ENCODE measurements around the gene WWOX. TPM values are rescaled to one million over a fixed set of nuclear protein-coding genes. Genes with fewer than 3 reads are reported as not detected.

WWOX gene
- total and polyA plus RNA-seq, 2 of the 13 experiments (the other 11 are each of a cell fraction or from before 2014, with no cell fraction given), result 9.1 to 37.4 TPM

DNA sequence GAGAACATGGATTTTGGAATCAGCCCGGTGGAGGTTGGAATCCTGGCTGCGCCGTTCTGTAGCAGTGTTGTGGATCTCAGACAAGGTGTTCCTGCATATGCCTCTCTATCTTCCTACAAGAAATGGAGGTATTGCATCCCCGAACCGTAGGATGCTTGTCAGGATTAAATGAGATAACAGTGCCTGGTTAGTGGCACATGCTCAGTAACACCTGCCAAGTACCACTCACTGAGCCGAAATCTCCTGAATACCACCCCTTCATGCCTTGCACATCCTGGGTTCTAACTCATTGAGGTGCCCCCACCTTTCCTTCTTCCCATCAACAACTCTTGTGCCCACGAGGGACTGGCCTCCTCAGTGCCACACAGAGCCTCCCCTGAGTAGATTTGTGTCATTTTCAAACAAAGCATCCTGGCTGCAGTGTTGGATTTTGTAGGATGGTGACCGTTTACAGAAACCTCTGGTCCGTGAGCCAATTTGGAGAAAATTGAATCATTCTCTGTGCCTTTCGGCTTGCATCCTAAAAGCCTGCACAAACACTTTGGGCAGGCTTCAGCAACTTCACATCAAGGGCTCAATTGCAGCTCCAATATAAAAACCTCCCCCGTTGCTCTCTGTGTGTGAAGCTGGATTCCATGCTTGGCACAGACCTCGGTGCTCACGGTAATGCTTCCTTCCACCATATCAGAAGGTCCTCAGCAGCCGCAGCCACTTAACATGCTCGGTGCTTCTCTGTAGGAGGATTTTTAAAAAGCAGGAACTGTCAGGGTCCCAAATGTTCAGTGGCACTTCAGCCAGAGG is 84.2 kb downstream of the WWOX start:
- no TSS peak for BruUV-seq (replicated peaks)
- Histone ChIP-seq H3K79me2 (ENCODE audit: insufficient read depth, low read length) (no peaks in the 10 kb centered on the region), H3K27ac (ENCODE audit: extremely low read length, insufficient read depth, low read length) (no peak overlapping the region), H4K20me1 (ENCODE audit: insufficient read depth, low read length) (no peaks in the 10 kb centered on the region), H3K9me3 (ENCODE audit: low read length) (no peaks in the 10 kb centered on the region), H3K36me3 (replicated peaks in 1 of 2; ENCODE audit: control insufficient read depth in 1 of 2, insufficient read depth in 2 of 2, low read length in 2 of 2) (no peaks in the 10 kb centered on the region), H3K9ac (ENCODE audit: insufficient read depth, low read depth, low read length) (no peak overlapping the region), H2AFZ (ENCODE audit: low read length) (no peak overlapping the region), H3K4me1 (ENCODE audit: insufficient read depth, low read length) (peaks cover 36% of the 10 kb centered on the region), H3K27me3 (ENCODE audit: control insufficient read depth in 1 of 2, insufficient read depth in 2 of 2, low read length in 2 of 2) (no peaks in the 10 kb centered on the region), H3K4me2 (ENCODE audit: low read depth, low read length) (no peak overlapping the region), H3K4me3 (replicated peaks in 1 of 3; ENCODE audit: insufficient read depth in 1 of 3, low read depth in 2 of 3, low read length in 3 of 3) (no peak overlapping the region)
- ChIA-PET CTCF (ENCODE audit: low intra/inter-chr PET ratio, low total read pairs) (no interaction called here), POLR2A (no interaction called here)
- intact Hi-C loops (cut with micrococcal nuclease; ENCODE audit: unreplicated experiment), result loop anchor here (10.0 kb wide), 1 partner anchor 59 kb away; no protein-coding TSS in a partner anchor
- 92% methylated on average over 15 of the region's 15 CpGs for WGBS (ENCODE audit: low lambda C conversion rate)
- FAIRE-seq, result no peak
- TF ChIP-seq KDM6A (CRISPR knock-in tag; IDR thresholded peaks at IDR 0.05; ENCODE audit: low read depth), result no peak
- TF ChIP-seq ZNF256 (CRISPR knock-in tag; conservative IDR thresholded peaks at IDR 0.05), result no peak
- TF ChIP-seq RAD21 (CRISPR knock-in tag; IDR thresholded peaks at IDR 0.05), result no peak
- TF ChIP-seq GFI1 (CRISPR knock-in tag; IDR thresholded peaks at IDR 0.05; ENCODE audit: borderline replicate concordance), result no peak
- TF ChIP-seq, protein P1, sequence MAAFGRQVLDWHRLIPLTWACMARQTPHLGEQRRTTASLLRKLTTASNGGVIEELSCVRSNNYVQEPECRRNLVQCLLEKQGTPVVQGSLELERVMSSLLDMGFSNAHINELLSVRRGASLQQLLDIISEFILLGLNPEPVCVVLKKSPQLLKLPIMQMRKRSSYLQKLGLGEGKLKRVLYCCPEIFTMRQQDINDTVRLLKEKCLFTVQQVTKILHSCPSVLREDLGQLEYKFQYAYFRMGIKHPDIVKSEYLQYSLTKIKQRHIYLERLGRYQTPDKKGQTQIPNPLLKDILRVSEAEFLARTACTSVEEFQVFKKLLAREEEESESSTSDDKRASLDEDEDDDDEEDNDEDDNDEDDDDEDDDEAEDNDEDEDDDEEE (CRISPR knock-in tag; IDR thresholded peaks at IDR 0.05), result no peak
- TF ChIP-seq NCOR1 (IDR thresholded peaks at IDR 0.05; ENCODE audit: borderline replicate concordance, low read length), result no peak
- no peak for TF ChIP-seq RARG (CRISPR knock-in tag; IDR thresholded peaks at IDR 0.05; ENCODE audit: low read depth)
- TF ChIP-seq, protein P2, sequence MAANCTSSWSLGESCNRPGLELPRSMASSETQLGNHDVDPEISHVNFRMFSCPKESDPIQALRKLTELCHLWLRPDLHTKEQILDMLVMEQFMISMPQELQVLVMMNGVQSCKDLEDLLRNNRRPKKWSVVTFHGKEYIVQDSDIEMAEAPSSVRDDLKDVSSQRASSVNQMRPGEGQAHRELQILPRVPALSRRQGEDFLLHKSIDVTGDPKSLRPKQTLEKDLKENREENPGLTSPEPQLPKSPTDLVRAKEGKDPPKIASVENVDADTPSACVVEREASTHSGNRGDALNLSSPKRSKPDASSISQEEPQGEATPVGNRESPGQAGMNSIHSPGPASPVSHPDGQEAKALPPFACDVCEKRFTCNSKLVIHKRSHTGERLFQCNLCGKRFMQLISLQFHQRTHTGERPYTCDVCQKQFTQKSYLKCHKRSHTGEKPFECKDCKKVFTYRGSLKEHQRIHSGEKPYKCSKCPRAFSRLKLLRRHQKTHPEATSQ (CRISPR knock-in tag; IDR thresholded peaks at IDR 0.05; ENCODE audit: borderline replicate concordance), result no peak
- TF ChIP-seq MZF1 (CRISPR knock-in tag; IDR thresholded peaks at IDR 0.05; ENCODE audit: borderline replicate concordance), result no peak
- TF ChIP-seq, protein P3, sequence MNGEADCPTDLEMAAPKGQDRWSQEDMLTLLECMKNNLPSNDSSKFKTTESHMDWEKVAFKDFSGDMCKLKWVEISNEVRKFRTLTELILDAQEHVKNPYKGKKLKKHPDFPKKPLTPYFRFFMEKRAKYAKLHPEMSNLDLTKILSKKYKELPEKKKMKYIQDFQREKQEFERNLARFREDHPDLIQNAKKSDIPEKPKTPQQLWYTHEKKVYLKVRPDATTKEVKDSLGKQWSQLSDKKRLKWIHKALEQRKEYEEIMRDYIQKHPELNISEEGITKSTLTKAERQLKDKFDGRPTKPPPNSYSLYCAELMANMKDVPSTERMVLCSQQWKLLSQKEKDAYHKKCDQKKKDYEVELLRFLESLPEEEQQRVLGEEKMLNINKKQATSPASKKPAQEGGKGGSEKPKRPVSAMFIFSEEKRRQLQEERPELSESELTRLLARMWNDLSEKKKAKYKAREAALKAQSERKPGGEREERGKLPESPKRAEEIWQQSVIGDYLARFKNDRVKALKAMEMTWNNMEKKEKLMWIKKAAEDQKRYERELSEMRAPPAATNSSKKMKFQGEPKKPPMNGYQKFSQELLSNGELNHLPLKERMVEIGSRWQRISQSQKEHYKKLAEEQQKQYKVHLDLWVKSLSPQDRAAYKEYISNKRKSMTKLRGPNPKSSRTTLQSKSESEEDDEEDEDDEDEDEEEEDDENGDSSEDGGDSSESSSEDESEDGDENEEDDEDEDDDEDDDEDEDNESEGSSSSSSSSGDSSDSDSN (CRISPR knock-in tag; IDR thresholded peaks at IDR 0.05), result no peak
- no peak for DNase-seq (ENCODE audit: low spot score)
- in situ Hi-C loops (cut with HindIII; ENCODE audit: extremely low pct_ligation_motif_present, low pct_unique_long_range_greater_than_20kb), result loop anchor here (5.0 kb wide), 1 partner anchor 51 kb away; no protein-coding TSS in a partner anchor
- no peak for ATAC-seq
